K562 (cell line): Measurements from ENCODE around the gene SRRD. TPM values are rescaled to one million over a fixed set of nuclear protein-coding genes. Genes with fewer than 3 reads are reported as not detected.

ENCODE experiments used
- BCL6 ChIP-seq: fragments of 250-450 bp; sonication (Bioruptor Pico); IDR thresholded peaks from 2 replicates; pipeline ENCODE4 v1.4.0; 2020
- BDP1 ChIP-seq: IDR thresholded peaks from 3 replicates; pipeline ENCODE4 v1.6.1; 2011; ENCODE audit not compliant: insufficient read length, insufficient read depth
- C11orf30 ChIP-seq: fragments of 450-650 bp; IDR thresholded peaks from 2 replicates; pipeline ENCODE4 v1.6.1; 2016; ENCODE audit warnings: low read depth, mild to moderate bottlenecking
- EGR1 ChIP-seq: fragments of 450-650 bp; conservative IDR thresholded peaks from 2 replicates; pipeline ENCODE4 v1.6.1; 2017; ENCODE audit warnings: mild to moderate bottlenecking
- EHMT2 ChIP-seq: fragments of 450-650 bp; IDR thresholded peaks from 2 replicates; pipeline ENCODE4 v1.6.1; 2018; ENCODE audit warnings: antibody characterized with exemption
- FOXK2 ChIP-seq, 2 experiments: fragments of 450-650 bp; IDR thresholded peaks in 1 of 2; conservative IDR thresholded peaks in 1 of 2; 2 replicates each; pipeline ENCODE4 v1.6.1; 2016; ENCODE audit warnings: low read depth in 2 of 2, mild to moderate bottlenecking in 1 of 2
- FUS ChIP-seq: fragments of 200-400 bp; formaldehyde crosslinking; optimal IDR thresholded peaks from 2 replicates; pipeline ENCODE3; 2017; ENCODE audit warnings: low read depth, low read length
- MBD2 ChIP-seq: sonication (generic); IDR thresholded peaks from 2 replicates; pipeline ENCODE4 v1.6.1; 2016; ENCODE audit warnings: low read depth, borderline replicate concordance
- MXD1 ChIP-seq: fragments of 250-450 bp; sonication (Bioruptor Pico); IDR thresholded peaks from 2 replicates; pipeline ENCODE4 v1.8.0; 2021; ENCODE audit warnings: borderline replicate concordance, mild to moderate bottlenecking, moderate library complexity; ENCODE audit not compliant: poor library complexity, severe bottlenecking
- RBM15 ChIP-seq: fragments of 200-400 bp; formaldehyde crosslinking; IDR thresholded peaks from 2 replicates; pipeline ENCODE4 v1.6.1; 2018; ENCODE audit warnings: mild to moderate bottlenecking, low read length, moderate library complexity; ENCODE audit not compliant: insufficient read depth
- RBM22 ChIP-seq: fragments of 200-400 bp; formaldehyde crosslinking; IDR thresholded peaks from 2 replicates; pipeline ENCODE4 v1.6.1; 2018; ENCODE audit warnings: low read length, low read depth; ENCODE audit not compliant: poor library complexity, severe bottlenecking
- SFPQ ChIP-seq: fragments of 200-400 bp; formaldehyde crosslinking; IDR thresholded peaks from 2 replicates; pipeline ENCODE4 v1.6.1; 2017; ENCODE audit warnings: mild to moderate bottlenecking, low read depth, low read length, moderate library complexity
- SPI1 ChIP-seq: IDR thresholded peaks from 2 replicates; pipeline ENCODE4 v1.6.1; 2011; ENCODE audit warnings: low read depth, low read length, control low read depth, borderline replicate concordance
- U2AF2 ChIP-seq: fragments of 200-400 bp; formaldehyde crosslinking; optimal IDR thresholded peaks from 2 replicates; pipeline ENCODE3; 2017; ENCODE audit warnings: low read depth, mild to moderate bottlenecking, low read length
- ZBTB2 ChIP-seq: fragments of 450-650 bp; IDR thresholded peaks from 2 replicates; pipeline ENCODE4 v1.6.1; 2016; ENCODE audit warnings: antibody characterized with exemption
- ZNF134 ChIP-seq: fragments of 250-450 bp; sonication (Bioruptor Pico); conservative IDR thresholded peaks from 2 replicates; pipeline ENCODE4 v1.4.0; 2020
- ZNF408 ChIP-seq: fragments of 250-450 bp; sonication (Bioruptor Pico); IDR thresholded peaks from 2 replicates; pipeline ENCODE4 v1.4.0; 2020; ENCODE audit warnings: low read depth, mild to moderate bottlenecking, moderate library complexity
- ZNF699 ChIP-seq: fragments of 250-450 bp; sonication (Bioruptor Pico); IDR thresholded peaks from 2 replicates; pipeline ENCODE4 v1.8.0; 2021; ENCODE audit warnings: mild to moderate bottlenecking, moderate library complexity; ENCODE audit not compliant: insufficient replicate concordance
- polyA plus RNA-seq, 8 experiments: library from polyadenylated mRNA; depleted of rRNA in 4 of 8; stranded (reverse) in 5 of 8; unstranded in 3 of 8; fragments of >200 nt; fragmentation: Nextera tagmentation in 2 of 8; fragmentation: Illumina TruSeq in 1 of 8; extraction: Ambion mirVana in 2 of 8; extraction: Trizol in 1 of 8; gene quantifications; 2 replicates each; pipeline versions ENCODE4 v1.2.1 to v1.2.3, GENCODE V29; 2011 to 2014; ENCODE audit warnings: inconsistent platforms in 1 of 8, missing spikeins in 1 of 8
- total RNA-seq, 7 experiments: library from RNA; depleted of rRNA in 6 of 7; stranded (reverse); fragments of >200 nt in 6 of 7; fragmentation: Illumina TruSeq in 2 of 7; extraction: Trizol in 2 of 7; gene quantifications; 2 replicates each; pipeline versions ENCODE4 v1.2.1 to v1.2.3, GENCODE V29; 2011 to 2021; ENCODE audit warnings: low replicate concordance in 1 of 7
- TF ChIP-seq, protein P1 (sequence below): sonication (generic); formaldehyde crosslinking; IDR thresholded peaks from 2 replicates; pipeline ENCODE4 v1.8.0; 2022; ENCODE audit warnings: mild to moderate bottlenecking, missing genetic modification reagents
- TF ChIP-seq, protein P2 (sequence below): IDR thresholded peaks from 2 replicates; pipeline ENCODE4 v1.6.1; 2011; ENCODE audit not compliant: insufficient read length; ENCODE audit errors: extremely low read depth

SRRD gene
- total and polyA plus RNA-seq, 9 of the 15 experiments (the other 6 are each of a cell fraction or from before 2014, with no cell fraction given): 4.9 to 59.4 (median 34.4) TPM

DNA sequence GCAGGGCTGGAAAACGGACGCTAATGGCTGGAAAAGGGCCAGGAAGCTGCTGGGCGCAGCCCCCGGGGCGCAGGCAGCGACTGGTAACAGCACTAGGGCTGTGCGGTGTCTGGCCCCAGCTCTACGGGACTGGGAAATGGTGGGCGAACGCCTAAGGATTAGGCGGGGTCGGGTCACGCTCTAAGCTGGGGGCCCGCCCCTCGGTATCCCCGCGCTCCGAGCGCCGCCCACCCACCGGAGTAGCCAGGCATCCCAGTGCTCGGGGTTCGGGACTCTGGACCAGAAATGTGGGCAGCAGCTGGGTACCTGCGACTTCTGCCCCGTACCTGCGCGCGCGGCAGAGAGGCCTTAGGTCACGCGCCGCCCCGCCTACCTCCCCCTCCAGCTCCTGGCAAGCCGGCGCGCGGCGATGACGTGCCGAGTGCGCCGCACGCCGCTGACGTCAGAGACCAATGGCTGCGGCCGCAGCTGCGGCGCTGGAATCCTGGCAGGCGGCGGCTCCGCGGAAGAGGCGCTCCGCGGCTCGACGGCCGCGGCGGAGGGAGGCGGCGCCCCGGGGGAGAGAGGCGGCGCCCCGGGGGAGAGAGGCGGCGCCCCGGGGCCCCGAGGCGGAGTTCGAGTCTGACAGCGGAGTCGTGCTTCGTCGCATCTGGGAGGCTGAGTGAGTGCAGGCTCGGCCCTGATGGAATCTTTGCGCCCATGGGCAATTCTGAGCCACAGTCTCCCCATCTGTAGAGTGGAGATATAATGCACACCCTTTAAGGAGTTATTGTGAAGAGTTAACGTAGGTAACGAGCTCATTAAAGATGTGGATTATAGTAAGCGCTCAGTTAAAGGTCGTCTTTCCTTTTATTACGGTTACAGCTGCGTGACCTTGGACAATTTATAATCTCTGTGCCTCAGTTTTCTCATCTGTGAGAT is at the start of gene SRRD, which contains the start of gene HPS4 (continued):
- no peak for TF ChIP-seq U2AF2
- no peak for TF ChIP-seq ZNF699 (CRISPR knock-in tag)
- TF ChIP-seq RBM15: no peak
- TF ChIP-seq C11orf30: peak; percentile 90
- no peak for TF ChIP-seq RBM22
- TF ChIP-seq EHMT2: no peak
- no peak for TF ChIP-seq FUS
- TF ChIP-seq, protein P1, sequence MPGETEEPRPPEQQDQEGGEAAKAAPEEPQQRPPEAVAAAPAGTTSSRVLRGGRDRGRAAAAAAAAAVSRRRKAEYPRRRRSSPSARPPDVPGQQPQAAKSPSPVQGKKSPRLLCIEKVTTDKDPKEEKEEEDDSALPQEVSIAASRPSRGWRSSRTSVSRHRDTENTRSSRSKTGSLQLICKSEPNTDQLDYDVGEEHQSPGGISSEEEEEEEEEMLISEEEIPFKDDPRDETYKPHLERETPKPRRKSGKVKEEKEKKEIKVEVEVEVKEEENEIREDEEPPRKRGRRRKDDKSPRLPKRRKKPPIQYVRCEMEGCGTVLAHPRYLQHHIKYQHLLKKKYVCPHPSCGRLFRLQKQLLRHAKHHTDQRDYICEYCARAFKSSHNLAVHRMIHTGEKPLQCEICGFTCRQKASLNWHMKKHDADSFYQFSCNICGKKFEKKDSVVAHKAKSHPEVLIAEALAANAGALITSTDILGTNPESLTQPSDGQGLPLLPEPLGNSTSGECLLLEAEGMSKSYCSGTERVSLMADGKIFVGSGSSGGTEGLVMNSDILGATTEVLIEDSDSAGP (CRISPR knock-in tag): no peak
- TF ChIP-seq SPI1: no peak
- TF ChIP-seq, protein P2, sequence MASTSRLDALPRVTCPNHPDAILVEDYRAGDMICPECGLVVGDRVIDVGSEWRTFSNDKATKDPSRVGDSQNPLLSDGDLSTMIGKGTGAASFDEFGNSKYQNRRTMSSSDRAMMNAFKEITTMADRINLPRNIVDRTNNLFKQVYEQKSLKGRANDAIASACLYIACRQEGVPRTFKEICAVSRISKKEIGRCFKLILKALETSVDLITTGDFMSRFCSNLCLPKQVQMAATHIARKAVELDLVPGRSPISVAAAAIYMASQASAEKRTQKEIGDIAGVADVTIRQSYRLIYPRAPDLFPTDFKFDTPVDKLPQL: no peak
- TF ChIP-seq EGR1: peak; percentile 75
- no peak for TF ChIP-seq SFPQ
- no peak for TF ChIP-seq FOXK2 (conservative IDR thresholded peaks at IDR 0.05 in 1 of 2, IDR thresholded peaks at IDR 0.05 in 1 of 2; ENCODE audit: low read depth in 2 of 2)
- TF ChIP-seq BCL6 (CRISPR knock-in tag): no peak
- TF ChIP-seq ZNF408 (CRISPR knock-in tag): no peak
- no peak for TF ChIP-seq BDP1
- no peak for TF ChIP-seq ZBTB2
- TF ChIP-seq ZNF134 (CRISPR knock-in tag): no peak
- no peak; the same call in 1 of the 2 replicates for TF ChIP-seq MBD2
- TF ChIP-seq MXD1 (CRISPR knock-in tag): peak; percentile 75
